Transverse colon (tissue), 4 donors: ENCODE data around the gene GBF1.

Experiments
- EP300 ChIP-seq: sonication (generic); formaldehyde crosslinking; IDR thresholded peaks from one replicate; pipeline ENCODE4 v1.6.1; 2017; ENCODE audit warnings: antibody characterized with exemption, low read depth
- POLR2A ChIP-seq: fragments of 450-650 bp; IDR thresholded peaks from one replicate; pipeline ENCODE4 v1.6.1; 2016; ENCODE audit warnings: antibody characterized with exemption, mild to moderate bottlenecking, moderate library complexity
- POLR2AphosphoS5 ChIP-seq, 3 donors: sonication (generic); formaldehyde crosslinking; IDR thresholded peaks; one replicate each; pipeline ENCODE4 v1.6.1; 2016; ENCODE audit warnings: antibody characterized with exemption in 3 of 3
- TF ChIP-seq, protein P1 (sequence below), 5 experiments: fragments of 200-600 bp in 3 of 5; fragments of 450-650 bp in 2 of 5; sonication (generic) in 3 of 5; IDR thresholded peaks; 1 replicate in 2 of 5; 2 replicates in 3 of 5; pipeline ENCODE4 v1.5.1; 2016 to 2017; ENCODE audit warnings: antibody characterized with exemption in 5 of 5, inconsistent platforms in 3 of 5, mild to moderate bottlenecking in 2 of 5, moderate library complexity in 1 of 5

GRCh38 chr10:102344067-102344466 lies 98.7 kb downstream of the GBF1 start:
- TF ChIP-seq POLR2A, result no peak
- TF ChIP-seq, protein P1, sequence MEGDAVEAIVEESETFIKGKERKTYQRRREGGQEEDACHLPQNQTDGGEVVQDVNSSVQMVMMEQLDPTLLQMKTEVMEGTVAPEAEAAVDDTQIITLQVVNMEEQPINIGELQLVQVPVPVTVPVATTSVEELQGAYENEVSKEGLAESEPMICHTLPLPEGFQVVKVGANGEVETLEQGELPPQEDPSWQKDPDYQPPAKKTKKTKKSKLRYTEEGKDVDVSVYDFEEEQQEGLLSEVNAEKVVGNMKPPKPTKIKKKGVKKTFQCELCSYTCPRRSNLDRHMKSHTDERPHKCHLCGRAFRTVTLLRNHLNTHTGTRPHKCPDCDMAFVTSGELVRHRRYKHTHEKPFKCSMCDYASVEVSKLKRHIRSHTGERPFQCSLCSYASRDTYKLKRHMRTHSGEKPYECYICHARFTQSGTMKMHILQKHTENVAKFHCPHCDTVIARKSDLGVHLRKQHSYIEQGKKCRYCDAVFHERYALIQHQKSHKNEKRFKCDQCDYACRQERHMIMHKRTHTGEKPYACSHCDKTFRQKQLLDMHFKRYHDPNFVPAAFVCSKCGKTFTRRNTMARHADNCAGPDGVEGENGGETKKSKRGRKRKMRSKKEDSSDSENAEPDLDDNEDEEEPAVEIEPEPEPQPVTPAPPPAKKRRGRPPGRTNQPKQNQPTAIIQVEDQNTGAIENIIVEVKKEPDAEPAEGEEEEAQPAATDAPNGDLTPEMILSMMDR (IDR thresholded peaks at IDR 0.05), result no peak
- no peak for TF ChIP-seq EP300
- no peak for TF ChIP-seq POLR2AphosphoS5 (IDR thresholded peaks at IDR 0.05)
